HEK293 (cell line): ENCODE measurements around the gene TRAPPC3L.

Source experiments
- CTCF ChIA-PET: fragments of 350-600 bp; formaldehyde crosslinking; extraction: SDS; loops from one replicate; lab custom pipeline; 2021; ENCODE audit warnings: antibody characterized with exemption; lab: Yijun Ruan, JAX
- POLR2A ChIA-PET: fragments of 300-600 bp; formaldehyde crosslinking; extraction: SDS; loops from one replicate; lab custom pipeline; 2020; ENCODE audit warnings: antibody characterized with exemption, inconsistent platforms; lab: Yijun Ruan, JAX
- H3K27ac ChIP-seq: fragments of 200-500 bp; sonication (Bioruptor generic); 2 replicates; pipeline ENCODE4 v1.5.1; 2014; ENCODE audit warnings: low read depth, low read length, control low read depth, inconsistent platforms; ENCODE audit errors: extremely low read depth
- H3K36me3 ChIP-seq, 2 experiments: fragments of 200-500 bp in 1 of 2; sonication (Bioruptor generic) in 1 of 2; 1 replicate in 1 of 2; 2 replicates in 1 of 2; pipeline ENCODE4 v1.5.1; 2014 to 2017; ENCODE audit warnings: inconsistent platforms in 2 of 2, low read length in 2 of 2; ENCODE audit not compliant: control insufficient read depth in 2 of 2, insufficient read depth in 1 of 2
- H3K4me1 ChIP-seq: fragments of 200-500 bp; sonication (Bioruptor generic); 2 replicates; pipeline ENCODE4 v1.5.1; 2014; ENCODE audit warnings: mild to moderate bottlenecking, low read length, inconsistent platforms; ENCODE audit not compliant: control insufficient read depth, insufficient read depth
- H3K4me3 ChIP-seq: 2 replicates; pipeline ENCODE4 v1.5.1; 2011; ENCODE audit warnings: low read depth, mild to moderate bottlenecking, control low read depth, low read length, moderate library complexity
- H3K9me3 ChIP-seq: fragments of 200-500 bp; sonication (Bioruptor generic); 2 replicates; pipeline ENCODE4 v1.5.1; 2014; ENCODE audit warnings: low read depth, low read length, inconsistent platforms; ENCODE audit not compliant: control insufficient read depth, insufficient read depth
- GLI2 ChIP-seq: fragments of 450-650 bp; formaldehyde crosslinking; IDR thresholded peaks from 2 replicates; pipeline ENCODE4; 2017; ENCODE audit warnings: missing biosample characterization, missing genetic modification characterization, low read depth, borderline replicate concordance
- HOXC10 ChIP-seq: sonication (generic); formaldehyde crosslinking; IDR thresholded peaks from 2 replicates; pipeline ENCODE4 v1.8.1; 2023; ENCODE audit warnings: mild to moderate bottlenecking, missing genetic modification reagents
- KLF10 ChIP-seq: fragments of 450-650 bp; IDR thresholded peaks from 2 replicates; pipeline ENCODE4 v1.5.1; 2018; ENCODE audit warnings: missing biosample characterization, mild to moderate bottlenecking, missing genetic modification characterization
- MZF1 ChIP-seq: fragments of 450-650 bp; formaldehyde crosslinking; IDR thresholded peaks from 2 replicates; pipeline ENCODE4 v1.5.1; 2017; ENCODE audit warnings: missing biosample characterization, missing genetic modification characterization, borderline replicate concordance
- SCRT1 ChIP-seq: fragments of 450-650 bp; formaldehyde crosslinking; IDR thresholded peaks from 2 replicates; pipeline ENCODE4 v1.5.1; 2016; ENCODE audit warnings: missing biosample characterization, missing genetic modification characterization, borderline replicate concordance
- SP7 ChIP-seq: fragments of 450-650 bp; formaldehyde crosslinking; IDR thresholded peaks from 2 replicates; pipeline ENCODE4 v1.5.1; 2016; ENCODE audit warnings: missing biosample characterization, missing genetic modification characterization
- ZBTB17 ChIP-seq: fragments of 450-650 bp; formaldehyde crosslinking; IDR thresholded peaks from 2 replicates; pipeline ENCODE4 v1.5.1; 2016; ENCODE audit warnings: missing biosample characterization, missing genetic modification characterization
- ZNF140 ChIP-seq: fragments of 450-650 bp; formaldehyde crosslinking; IDR thresholded peaks from 2 replicates; pipeline ENCODE4 v1.5.1; 2016; ENCODE audit warnings: missing biosample characterization, missing genetic modification characterization
- ZNF16 ChIP-seq: fragments of 450-650 bp; formaldehyde crosslinking; IDR thresholded peaks from 2 replicates; pipeline ENCODE4 v1.5.1; 2016; ENCODE audit warnings: low read depth, missing biosample characterization, missing genetic modification characterization
- ZNF175 ChIP-seq: fragments of 450-650 bp; formaldehyde crosslinking; IDR thresholded peaks from 2 replicates; pipeline ENCODE4 v1.5.1; 2016; ENCODE audit warnings: missing biosample characterization, missing genetic modification characterization
- ZNF23 ChIP-seq: fragments of 450-650 bp; formaldehyde crosslinking; IDR thresholded peaks from 2 replicates; pipeline ENCODE4 v1.5.1; 2016; ENCODE audit warnings: missing biosample characterization, missing genetic modification characterization, borderline replicate concordance
- ZNF664 ChIP-seq: fragments of 450-650 bp; formaldehyde crosslinking; IDR thresholded peaks from 2 replicates; pipeline ENCODE4 v1.5.1; 2016; ENCODE audit warnings: missing biosample characterization, missing genetic modification characterization
- ZNF837 ChIP-seq: fragments of 450-650 bp; formaldehyde crosslinking; IDR thresholded peaks from 2 replicates; pipeline ENCODE4 v1.5.1; 2016; ENCODE audit warnings: missing biosample characterization, missing genetic modification characterization
- TF ChIP-seq, protein P1 (sequence below): fragments of 450-650 bp; formaldehyde crosslinking; IDR thresholded peaks from 2 replicates; pipeline ENCODE4 v1.5.1; 2017; ENCODE audit warnings: missing biosample characterization, missing genetic modification characterization
- TF ChIP-seq, protein P2 (sequence below): fragments of 450-650 bp; formaldehyde crosslinking; IDR thresholded peaks from 2 replicates; pipeline ENCODE4 v1.5.1; 2016; ENCODE audit warnings: missing biosample characterization, missing genetic modification characterization
- TF ChIP-seq, protein P3 (sequence below): fragments of 450-650 bp; formaldehyde crosslinking; IDR thresholded peaks from 2 replicates; pipeline ENCODE4 v1.5.1; 2017; ENCODE audit warnings: missing biosample characterization, missing genetic modification characterization
- TF ChIP-seq, protein P4 (sequence below): fragments of 450-650 bp; formaldehyde crosslinking; IDR thresholded peaks from 2 replicates; pipeline ENCODE4 v1.5.1; 2016; ENCODE audit warnings: missing biosample characterization, missing genetic modification characterization

The TRAPPC3L gene

DNA sequence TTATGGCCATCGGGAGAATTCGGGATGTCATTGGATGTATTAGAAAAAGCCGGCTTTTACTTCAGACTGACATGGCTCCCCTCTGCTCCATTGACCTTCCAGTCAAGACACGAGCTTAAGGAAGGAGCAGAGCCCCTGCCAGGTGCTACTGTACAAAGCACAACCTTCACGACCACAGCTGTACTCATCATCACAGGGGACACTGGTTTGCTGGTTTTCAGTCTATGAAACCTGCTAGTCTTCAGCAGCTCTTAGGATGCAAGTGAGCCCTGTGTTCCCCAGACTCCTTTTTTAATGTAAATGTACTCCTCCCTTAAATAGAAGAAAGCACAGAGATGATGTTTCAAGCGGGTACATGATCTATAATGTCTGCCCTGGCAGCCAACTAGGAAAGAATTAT is 1.9 kb upstream of the TRAPPC3L start:
- Histone ChIP-seq H3K4me1 (no peaks in the 10 kb centered on the region), H3K4me3 (no peak overlapping the region), H3K27ac (no peak overlapping the region), H3K36me3 (no peaks in the 10 kb centered on the region), H3K9me3 (no peaks in the 10 kb centered on the region)
- no peak for TF ChIP-seq SP7 (tag by site-specific recombination)
- no peak for TF ChIP-seq ZNF664 (tag by site-specific recombination)
- no peak for TF ChIP-seq ZNF16 (tag by site-specific recombination)
- TF ChIP-seq, protein P1, sequence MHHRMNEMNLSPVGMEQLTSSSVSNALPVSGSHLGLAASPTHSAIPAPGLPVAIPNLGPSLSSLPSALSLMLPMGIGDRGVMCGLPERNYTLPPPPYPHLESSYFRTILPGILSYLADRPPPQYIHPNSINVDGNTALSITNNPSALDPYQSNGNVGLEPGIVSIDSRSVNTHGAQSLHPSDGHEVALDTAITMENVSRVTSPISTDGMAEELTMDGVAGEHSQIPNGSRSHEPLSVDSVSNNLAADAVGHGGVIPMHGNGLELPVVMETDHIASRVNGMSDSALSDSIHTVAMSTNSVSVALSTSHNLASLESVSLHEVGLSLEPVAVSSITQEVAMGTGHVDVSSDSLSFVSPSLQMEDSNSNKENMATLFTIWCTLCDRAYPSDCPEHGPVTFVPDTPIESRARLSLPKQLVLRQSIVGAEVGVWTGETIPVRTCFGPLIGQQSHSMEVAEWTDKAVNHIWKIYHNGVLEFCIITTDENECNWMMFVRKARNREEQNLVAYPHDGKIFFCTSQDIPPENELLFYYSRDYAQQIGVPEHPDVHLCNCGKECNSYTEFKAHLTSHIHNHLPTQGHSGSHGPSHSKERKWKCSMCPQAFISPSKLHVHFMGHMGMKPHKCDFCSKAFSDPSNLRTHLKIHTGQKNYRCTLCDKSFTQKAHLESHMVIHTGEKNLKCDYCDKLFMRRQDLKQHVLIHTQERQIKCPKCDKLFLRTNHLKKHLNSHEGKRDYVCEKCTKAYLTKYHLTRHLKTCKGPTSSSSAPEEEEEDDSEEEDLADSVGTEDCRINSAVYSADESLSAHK (tag by site-specific recombination), result no peak
- TF ChIP-seq, protein P2, sequence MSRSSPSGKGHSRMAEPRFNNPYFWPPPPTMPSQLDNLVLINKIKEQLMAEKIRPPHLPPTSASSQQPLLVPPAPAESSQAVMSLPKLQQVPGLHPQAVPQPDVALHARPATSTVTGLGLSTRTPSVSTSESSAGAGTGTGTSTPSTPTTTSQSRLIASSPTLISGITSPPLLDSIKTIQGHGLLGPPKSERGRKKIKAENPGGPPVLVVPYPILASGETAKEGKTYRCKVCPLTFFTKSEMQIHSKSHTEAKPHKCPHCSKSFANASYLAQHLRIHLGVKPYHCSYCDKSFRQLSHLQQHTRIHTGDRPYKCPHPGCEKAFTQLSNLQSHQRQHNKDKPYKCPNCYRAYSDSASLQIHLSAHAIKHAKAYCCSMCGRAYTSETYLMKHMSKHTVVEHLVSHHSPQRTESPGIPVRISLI (tag by site-specific recombination), result no peak
- no peak for TF ChIP-seq GLI2 (tag by site-specific recombination)
- no peak for TF ChIP-seq ZNF23
- TF ChIP-seq KLF10, result no peak
- POLR2A ChIA-PET, result no interaction called here
- CTCF ChIA-PET, result interaction anchor here (1.0 to 4.5 kb wide), 7 partner anchors 12 to 297 kb away, joined by 3 to 24 read pairs (median 3); partner anchors contain the start of gene CALHM5

DNA sequence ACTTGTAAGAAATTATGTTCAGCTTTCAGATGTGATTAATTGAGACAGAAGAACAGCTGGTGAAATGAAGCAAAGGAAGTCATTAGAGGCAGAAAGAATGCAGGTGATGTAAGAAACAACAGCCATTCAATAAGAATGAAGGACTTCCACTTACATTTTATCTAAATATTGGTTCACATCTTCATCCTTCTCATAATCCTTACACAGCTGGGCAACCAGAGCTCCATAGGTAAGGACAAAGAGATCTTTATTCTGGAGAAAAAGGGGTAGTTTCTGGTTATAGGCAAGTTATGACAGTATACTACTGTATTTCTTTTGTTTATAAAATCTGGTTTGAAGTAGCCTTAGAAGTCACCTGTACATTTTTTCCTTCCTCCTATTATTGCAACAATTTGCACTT is 2.3 kb downstream of the TRAPPC3L start:
- POLR2A ChIA-PET, result no interaction called here
- no peaks in the 10 kb centered on the region for H3K9me3 ChIP-seq
- no peak overlapping the region for H3K27ac ChIP-seq
- no peaks in the 10 kb centered on the region for H3K36me3 ChIP-seq
- H3K4me1 ChIP-seq, result no peaks in the 10 kb centered on the region
- TF ChIP-seq ZNF175 (tag by site-specific recombination) (no peak), ZNF140 (tag by site-specific recombination) (no peak), ZNF837 (tag by site-specific recombination) (no peak), MZF1 (tag by site-specific recombination) (no peak), ZBTB17 (tag by site-specific recombination) (no peak)
- H3K4me3 ChIP-seq, result no peak overlapping the region
- CTCF ChIA-PET, result interaction anchor here (0.6 to 6.9 kb wide), 4 partner anchors 16 to 170 kb away, joined by 3 to 63 read pairs (median 4); partner anchors contain the start of gene CALHM5

DNA sequence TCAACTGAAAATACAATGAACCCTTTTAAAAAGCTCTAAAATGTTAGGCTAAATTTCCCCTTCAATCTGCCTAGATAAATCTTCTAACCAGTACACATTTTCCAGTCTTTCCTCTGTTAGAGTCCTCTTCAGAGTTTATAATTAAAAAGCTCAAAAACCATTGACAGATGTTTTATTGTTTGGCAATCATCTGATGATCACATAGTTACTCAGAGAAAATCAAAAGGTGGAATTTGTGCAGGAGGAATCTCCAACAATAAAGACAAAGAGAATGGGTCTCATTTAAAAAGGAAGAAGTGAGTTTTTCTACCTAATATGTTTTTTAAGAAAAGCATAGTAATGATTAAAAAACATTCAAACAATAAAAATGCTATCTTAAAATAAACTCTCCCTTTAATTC is 3.1 kb downstream of the TRAPPC3L start:
- no peaks in the 10 kb centered on the region for H3K9me3 ChIP-seq

More for the DNA sequence above, 3.1 kb downstream of the TRAPPC3L start:
- no peak overlapping the region for H3K27ac ChIP-seq
- CTCF ChIA-PET, result interaction anchor here (0.7 to 6.9 kb wide), 7 partner anchors 9 to 304 kb away, joined by 3 to 63 read pairs (median 10); partner anchors contain the start of gene CALHM5
- TF ChIP-seq, protein P3, sequence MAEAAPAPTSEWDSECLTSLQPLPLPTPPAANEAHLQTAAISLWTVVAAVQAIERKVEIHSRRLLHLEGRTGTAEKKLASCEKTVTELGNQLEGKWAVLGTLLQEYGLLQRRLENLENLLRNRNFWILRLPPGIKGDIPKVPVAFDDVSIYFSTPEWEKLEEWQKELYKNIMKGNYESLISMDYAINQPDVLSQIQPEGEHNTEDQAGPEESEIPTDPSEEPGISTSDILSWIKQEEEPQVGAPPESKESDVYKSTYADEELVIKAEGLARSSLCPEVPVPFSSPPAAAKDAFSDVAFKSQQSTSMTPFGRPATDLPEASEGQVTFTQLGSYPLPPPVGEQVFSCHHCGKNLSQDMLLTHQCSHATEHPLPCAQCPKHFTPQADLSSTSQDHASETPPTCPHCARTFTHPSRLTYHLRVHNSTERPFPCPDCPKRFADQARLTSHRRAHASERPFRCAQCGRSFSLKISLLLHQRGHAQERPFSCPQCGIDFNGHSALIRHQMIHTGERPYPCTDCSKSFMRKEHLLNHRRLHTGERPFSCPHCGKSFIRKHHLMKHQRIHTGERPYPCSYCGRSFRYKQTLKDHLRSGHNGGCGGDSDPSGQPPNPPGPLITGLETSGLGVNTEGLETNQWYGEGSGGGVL (tag by site-specific recombination), result no peak
- TF ChIP-seq, protein P4, sequence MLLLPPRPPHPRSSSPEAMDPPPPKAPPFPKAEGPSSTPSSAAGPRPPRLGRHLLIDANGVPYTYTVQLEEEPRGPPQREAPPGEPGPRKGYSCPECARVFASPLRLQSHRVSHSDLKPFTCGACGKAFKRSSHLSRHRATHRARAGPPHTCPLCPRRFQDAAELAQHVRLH (tag by site-specific recombination), result no peak
- TF ChIP-seq HOXC10 (CRISPR knock-in tag) (no peak), SCRT1 (tag by site-specific recombination) (no peak), MZF1 (tag by site-specific recombination) (no peak)
- no peak overlapping the region for H3K4me3 ChIP-seq
- H3K4me1 ChIP-seq, result no peaks in the 10 kb centered on the region
- POLR2A ChIA-PET, result interaction anchor here (1.8 kb wide), 1 partner anchor 263 kb away, joined by 5 read pairs; the partner anchor contains the start of gene TSPYL1
- H3K36me3 ChIP-seq, result no peaks in the 10 kb centered on the region
